Esophagus (tissue), 2 donors: ENCODE measurements around the gene TADA1. TPM values are rescaled to one million over a fixed set of nuclear protein-coding genes. Genes with fewer than 3 reads are reported as not detected.
"Not testable (repeated sequence)": the region's sequence is repeated elsewhere in the genome, so short reads cannot be mapped to it uniquely, and the experiment has no call there.

Experiments used
- H3K27ac ChIP-seq, 2 donors: one replicate each; pipeline ENCODE4 v1.5.1; 2013; ENCODE audit warnings: low read depth in 2 of 2, mild to moderate bottlenecking in 2 of 2, inconsistent platforms in 1 of 2, low read length in 1 of 2, moderate library complexity in 1 of 2
- H3K27me3 ChIP-seq, 2 donors: one replicate each; pipeline ENCODE4 v1.6.1; 2013; ENCODE audit warnings: low read length in 2 of 2, control low read depth in 1 of 2, mild to moderate bottlenecking in 1 of 2; ENCODE audit not compliant: insufficient read depth in 2 of 2, control insufficient read depth in 1 of 2
- H3K36me3 ChIP-seq, 2 donors: one replicate each; pipeline ENCODE4 v1.6.1; 2013; ENCODE audit warnings: low read length in 1 of 2; ENCODE audit not compliant: control insufficient read depth in 2 of 2, insufficient read depth in 2 of 2
- H3K4me1 ChIP-seq, 2 donors: one replicate each; pipeline ENCODE4 v1.6.1; 2013; ENCODE audit warnings: low read length in 1 of 2; ENCODE audit not compliant: control insufficient read depth in 2 of 2, insufficient read depth in 2 of 2
- H3K4me3 ChIP-seq, 2 donors: one replicate each; pipeline ENCODE4 v1.5.1; 2013; ENCODE audit warnings: low read length in 2 of 2, mild to moderate bottlenecking in 2 of 2, low read depth in 1 of 2, moderate library complexity in 1 of 2
- H3K9me3 ChIP-seq, 2 donors: one replicate each; pipeline ENCODE4 v1.6.1; 2013; ENCODE audit warnings: mild to moderate bottlenecking in 2 of 2, low read depth in 1 of 2, low read length in 1 of 2, moderate library complexity in 1 of 2; ENCODE audit not compliant: control insufficient read depth in 2 of 2, insufficient read depth in 1 of 2
- WGBS, 2 donors: extraction: QIAGEN DNeasy Blood & Tissue Kit; methylation state at CpG; one replicate each; pipeline ENCODE4 v1.1.7; 2013; 5-methylcytosine and 5-hydroxymethylcytosine counted together
- polyA plus RNA-seq, 2 donors: library from polyadenylated mRNA; stranded (reverse); fragments of 200-250 nt; gene quantifications; one replicate each; pipeline ENCODE4 v1.2.3, GENCODE V29; 2013
- donor health status: healthy with polysubstance abuse.
- donor health status: Bipolar disorder and iron deficiency.

The TADA1 gene
- polyA plus RNA-seq, 2 donors = 7.8 to 8.1 TPM

DNA sequence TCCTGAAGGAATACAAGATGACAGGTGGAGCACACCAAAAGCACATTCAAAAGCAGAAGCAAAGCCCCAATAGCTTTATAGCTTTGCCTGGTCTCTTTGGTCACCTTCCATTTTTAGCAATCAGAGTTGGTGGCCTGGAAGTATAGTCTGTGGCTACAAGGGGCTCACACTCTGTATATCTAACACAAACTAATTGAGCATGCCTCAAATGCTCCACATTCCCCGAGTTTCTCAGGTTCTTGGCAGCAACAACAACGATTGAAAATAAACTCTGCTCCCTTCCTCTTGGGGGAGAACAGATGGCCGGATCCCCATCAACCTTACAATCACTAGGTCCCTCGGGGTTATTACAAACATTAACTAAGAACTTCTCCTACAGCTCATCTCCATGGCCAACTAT, 24.9 kb upstream of the TADA1 start:
- 37 to 47% methylated on average over 4 of the region's 4 CpGs for WGBS, 2 donors

DNA sequence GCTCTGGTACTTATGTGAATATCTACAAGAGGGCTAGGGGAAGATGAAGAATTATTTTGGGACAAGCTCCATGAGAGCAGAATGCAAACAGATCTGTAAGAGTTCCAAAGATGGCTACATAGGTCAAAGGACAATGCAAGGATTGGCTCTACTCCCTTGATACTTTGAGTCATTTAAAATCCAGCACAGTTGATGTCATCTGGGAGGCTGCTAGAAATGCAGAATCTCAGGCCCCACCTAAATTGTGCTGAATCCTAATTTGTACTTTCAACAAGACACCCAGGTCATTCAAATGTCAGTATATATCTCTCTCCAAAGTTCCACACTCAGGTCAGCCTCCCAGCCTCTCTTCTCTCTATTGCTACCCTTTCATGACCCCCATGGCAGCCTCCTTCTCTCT, 23.7 kb upstream of the TADA1 start:
- H3K9me3 ChIP-seq = peaks cover 0 to 2% of the 10 kb centered on the region in 2 donors
- no peak overlapping the region for H3K27ac ChIP-seq
- peaks cover 0 to 3% of the 10 kb centered on the region in 2 donors for H3K27me3 ChIP-seq
- no peaks in the 10 kb centered on the region for H3K36me3 ChIP-seq
- no peak overlapping the region for H3K4me3 ChIP-seq
- no peaks in the 10 kb centered on the region for H3K4me1 ChIP-seq

More for the DNA sequence above, 24.9 kb upstream of the TADA1 start:
- H3K4me1 ChIP-seq = no peaks in the 10 kb centered on the region
- peaks cover 0 to 2% of the 10 kb centered on the region in 2 donors for H3K9me3 ChIP-seq
- no peaks in the 10 kb centered on the region for H3K36me3 ChIP-seq
- H3K27me3 ChIP-seq = peaks cover 0 to under 1% of the 10 kb centered on the region in 2 donors
- H3K27ac ChIP-seq = no peak overlapping the region
- H3K4me3 ChIP-seq = no peak overlapping the region

GRCh38 chr1:166895766-166896165, 19.7 kb upstream of the TADA1 start:
- Histone ChIP-seq H3K4me3 (no peak overlapping the region), H3K4me1 (no peaks in the 10 kb centered on the region), H3K27me3 (peaks cover 0 to 3% of the 10 kb centered on the region in 2 donors), H3K9me3 (peaks cover 0 to 2% of the 10 kb centered on the region in 2 donors), H3K36me3 (no peaks in the 10 kb centered on the region), H3K27ac (no peak overlapping the region)
- 72 to 73% methylated on average over 4 of the region's 4 CpGs for WGBS, 2 donors

DNA sequence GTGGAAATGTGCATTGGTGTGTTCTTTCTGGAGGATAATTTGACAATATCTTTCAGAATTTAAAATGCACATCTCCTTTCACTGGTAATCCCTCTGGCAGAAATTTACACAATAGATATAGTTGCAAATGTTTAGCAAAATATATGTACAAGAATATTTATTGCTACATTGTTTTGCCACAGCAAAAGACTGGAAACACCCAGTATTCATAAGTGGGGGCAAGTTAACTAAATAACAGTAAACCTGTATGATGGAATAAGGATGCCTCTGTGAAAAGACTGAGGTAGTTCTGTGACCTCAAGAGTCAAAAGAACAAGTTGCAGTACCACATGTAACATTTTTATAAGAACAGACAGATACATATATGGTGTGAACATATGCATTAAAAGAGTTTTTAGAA, 13.7 kb upstream of the TADA1 start:
- H3K4me3 ChIP-seq = no peak overlapping the region
- H3K27ac ChIP-seq = no peak overlapping the region
- no peaks in the 10 kb centered on the region for H3K4me1 ChIP-seq
- peaks cover 0 to 2% of the 10 kb centered on the region in 2 donors for H3K27me3 ChIP-seq
- no peaks in the 10 kb centered on the region for H3K36me3 ChIP-seq
- H3K9me3 ChIP-seq = no peaks in the 10 kb centered on the region

DNA sequence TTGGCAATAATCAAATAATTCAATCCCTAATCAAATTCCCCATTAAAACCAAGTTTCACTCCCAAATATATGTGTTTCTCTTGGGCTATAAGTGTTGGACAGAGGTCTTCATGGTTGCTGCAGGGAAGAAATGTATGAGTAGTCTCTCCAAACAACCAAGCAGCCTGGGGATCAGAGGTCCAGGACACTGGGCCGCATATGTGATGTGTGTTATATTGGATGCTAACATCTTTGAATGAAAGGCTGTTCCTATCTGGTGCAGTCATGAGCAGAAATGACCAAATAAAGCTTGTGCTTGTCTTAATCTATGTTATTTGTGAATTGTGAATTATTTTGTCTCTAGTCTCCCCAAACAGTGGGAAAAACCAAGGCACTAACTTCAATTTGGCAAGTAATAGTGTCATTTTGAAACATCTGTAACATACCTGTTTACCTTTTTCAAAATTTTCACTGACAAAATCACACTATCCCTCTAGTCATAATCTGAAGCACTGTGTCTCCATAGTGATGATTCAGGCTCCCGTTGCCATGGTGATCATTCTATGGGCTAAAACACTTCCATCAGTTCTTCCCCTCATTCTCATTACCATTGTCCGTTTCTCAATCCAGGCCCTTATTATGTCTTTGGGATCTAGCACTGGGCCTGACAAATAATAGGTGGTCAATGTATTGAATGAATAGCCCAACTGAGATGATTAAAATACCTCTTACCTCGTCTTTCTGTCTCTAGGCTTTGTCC, 12.5 kb upstream of the TADA1 start:
- Histone ChIP-seq H3K36me3 (no peaks in the 10 kb centered on the region), H3K4me1 (no peaks in the 10 kb centered on the region), H3K4me3 (no peak overlapping the region), H3K27ac (no peak overlapping the region), H3K27me3 (peaks cover 0 to 5% of the 10 kb centered on the region in 2 donors), H3K9me3 (no peaks in the 10 kb centered on the region)
- 76 to 78% methylated on average over 4 of the region's 4 CpGs for whole genome bisulfite sequencing, 2 donors

GRCh38 chr1:166884971-166885370, 8.9 kb upstream of the TADA1 start:
- no peaks in the 10 kb centered on the region for H3K9me3 ChIP-seq
- peaks cover 0 to 5% of the 10 kb centered on the region in 2 donors for H3K27me3 ChIP-seq
- no peak overlapping the region for H3K4me3 ChIP-seq
- H3K36me3 ChIP-seq = no peaks in the 10 kb centered on the region
- WGBS, 2 donors = 89 to 91% methylated on average over 3 of the region's 3 CpGs
- H3K27ac ChIP-seq = no peak overlapping the region
- H3K4me1 ChIP-seq = no peaks in the 10 kb centered on the region

DNA sequence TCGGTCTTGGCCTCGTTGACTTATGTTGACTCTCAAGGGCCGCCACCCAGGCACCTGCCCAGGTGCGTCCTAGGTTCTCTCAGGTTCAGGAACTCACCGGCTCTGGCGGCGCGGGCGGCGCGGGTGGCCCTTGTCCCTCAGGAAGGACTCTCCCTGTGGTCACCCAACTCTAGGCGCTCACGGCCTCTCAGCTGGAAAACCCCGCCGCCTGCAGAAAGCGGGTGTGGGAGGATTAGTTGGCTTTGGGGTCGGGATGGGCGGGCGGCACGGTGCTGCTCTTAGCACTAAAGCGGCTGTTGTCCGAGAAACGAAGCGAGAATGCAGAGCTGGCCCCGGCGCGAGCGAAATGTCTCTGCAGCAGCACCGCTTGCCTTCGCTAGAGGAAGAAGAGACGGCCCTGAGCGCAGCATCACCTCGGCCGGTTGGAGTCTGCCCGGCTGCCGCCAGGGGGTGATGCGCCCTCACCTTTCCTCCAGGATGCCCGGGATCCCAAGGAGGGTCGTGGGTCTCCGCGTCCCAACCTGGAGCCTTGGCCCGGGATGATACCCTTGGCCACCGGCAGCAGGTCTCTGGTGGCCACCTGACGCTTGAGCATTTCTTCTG, 8.1 kb upstream of the TADA1 start:
- H3K4me3 ChIP-seq = no peak overlapping the region
- no peaks in the 10 kb centered on the region for H3K36me3 ChIP-seq
- H3K27ac ChIP-seq = no peak overlapping the region
- 11 to 18% methylated on average over 44 of the region's 44 CpGs for WGBS, 2 donors
- no peaks in the 10 kb centered on the region for H3K9me3 ChIP-seq
- no peaks in the 10 kb centered on the region for H3K4me1 ChIP-seq
- H3K27me3 ChIP-seq = peaks cover 0 to 5% of the 10 kb centered on the region in 2 donors

GRCh38 chr1:166882893-166883292, 6.8 kb upstream of the TADA1 start:
- Histone ChIP-seq H3K9me3 (no peaks in the 10 kb centered on the region), H3K27me3 (peaks cover 0 to 5% of the 10 kb centered on the region in 2 donors), H3K27ac (no peak overlapping the region), H3K36me3 (no peaks in the 10 kb centered on the region), H3K4me3 (no peak overlapping the region), H3K4me1 (no peaks in the 10 kb centered on the region)
- WGBS, 2 donors = 55 to 78% methylated on average over 2 of the region's 2 CpGs

DNA sequence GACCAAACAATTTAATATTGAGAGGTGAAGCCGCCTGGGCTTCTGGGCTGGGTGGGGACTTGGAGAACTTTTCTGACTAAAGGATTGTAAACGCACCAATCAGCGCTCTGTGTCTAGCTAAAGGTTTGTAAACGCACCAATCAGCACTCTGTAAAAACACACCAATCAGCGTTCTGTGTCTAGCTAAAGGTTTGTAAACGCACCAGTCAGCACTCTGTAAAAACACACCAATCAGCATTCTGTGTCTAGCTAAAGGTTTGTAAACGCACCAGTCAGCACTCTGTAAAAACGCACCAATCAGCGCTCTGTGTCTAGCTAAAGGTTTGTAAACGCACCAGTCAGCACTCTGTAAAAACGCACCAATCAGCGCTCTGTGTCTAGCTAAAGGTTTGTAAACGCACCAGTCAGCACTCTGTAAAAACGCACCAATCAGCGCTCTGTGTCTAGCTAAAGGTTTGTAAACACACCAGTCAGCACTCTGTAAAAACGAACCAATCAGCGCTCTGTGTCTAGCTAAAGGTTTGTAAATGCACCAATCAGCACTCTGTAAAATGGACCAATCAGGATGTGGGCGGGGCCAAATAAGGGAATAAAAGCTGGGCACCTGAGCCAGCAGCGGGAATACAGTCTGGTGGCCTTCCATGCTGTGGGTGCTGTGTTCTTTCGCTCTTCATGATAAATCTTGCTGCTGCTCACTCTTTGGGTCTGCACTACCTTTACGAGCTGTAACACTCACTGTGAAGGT, 2.3 kb upstream of the TADA1 start:
- H3K9me3 ChIP-seq, H3K27ac ChIP-seq, H3K36me3 ChIP-seq, H3K4me3 ChIP-seq, H3K27me3 ChIP-seq, H3K4me1 ChIP-seq: not testable (repeated sequence)
- WGBS, 2 donors = 97% methylated on average over 16 to 19 of the region's 21 CpGs
